HAP-1 (cell line): ENCODE data around the gene KANSL3.
A peak's percentile ranks its signal among the peaks of the same experiment; 100 is the strongest.
"Not testable (repeated sequence)": the region's sequence is repeated elsewhere in the genome, so short reads cannot be mapped to it uniquely, and the experiment has no call there.

ENCODE experiments used
- DNase-seq, 2 experiments: peaks; one replicate each; pipeline ENCODE4 v3.0.0-alpha.2; 2016 to 2020; ENCODE audit warnings: low spot score in 2 of 2
- H3K27me3 ChIP-seq: fragments of 250-450 bp; sonication (Bioruptor Pico); 2 replicates; pipeline ENCODE4 v1.5.1; 2020; ENCODE audit warnings: low read depth, mild to moderate bottlenecking, moderate library complexity
- H3K36me3 ChIP-seq: fragments of 250-450 bp; sonication (Bioruptor Pico); replicated peaks from 2 replicates; pipeline ENCODE4 v1.5.1; 2020; ENCODE audit warnings: mild to moderate bottlenecking
- H3K4me1 ChIP-seq: fragments of 250-450 bp; sonication (Bioruptor Pico); 2 replicates; pipeline ENCODE4 v1.5.1; 2020; ENCODE audit warnings: mild to moderate bottlenecking
- H3K4me3 ChIP-seq: fragments of 250-450 bp; sonication (Bioruptor Pico); 2 replicates; pipeline ENCODE4 v1.5.1; 2020; ENCODE audit warnings: mild to moderate bottlenecking, moderate library complexity
- H3K9me3 ChIP-seq: fragments of 250-450 bp; sonication (Bioruptor Pico); 2 replicates; pipeline ENCODE4 v1.5.1; 2020; ENCODE audit warnings: mild to moderate bottlenecking, moderate library complexity
- in situ Hi-C: fragments of 300-500 bp; cut with MboI; formaldehyde crosslinking; loops from 3 replicates; pipeline ENCODE4 v1.14.3; 2020; ENCODE audit warnings: low sequenced_read_pairs, inconsistent platforms, mixed read lengths

Gene KANSL3

DNA sequence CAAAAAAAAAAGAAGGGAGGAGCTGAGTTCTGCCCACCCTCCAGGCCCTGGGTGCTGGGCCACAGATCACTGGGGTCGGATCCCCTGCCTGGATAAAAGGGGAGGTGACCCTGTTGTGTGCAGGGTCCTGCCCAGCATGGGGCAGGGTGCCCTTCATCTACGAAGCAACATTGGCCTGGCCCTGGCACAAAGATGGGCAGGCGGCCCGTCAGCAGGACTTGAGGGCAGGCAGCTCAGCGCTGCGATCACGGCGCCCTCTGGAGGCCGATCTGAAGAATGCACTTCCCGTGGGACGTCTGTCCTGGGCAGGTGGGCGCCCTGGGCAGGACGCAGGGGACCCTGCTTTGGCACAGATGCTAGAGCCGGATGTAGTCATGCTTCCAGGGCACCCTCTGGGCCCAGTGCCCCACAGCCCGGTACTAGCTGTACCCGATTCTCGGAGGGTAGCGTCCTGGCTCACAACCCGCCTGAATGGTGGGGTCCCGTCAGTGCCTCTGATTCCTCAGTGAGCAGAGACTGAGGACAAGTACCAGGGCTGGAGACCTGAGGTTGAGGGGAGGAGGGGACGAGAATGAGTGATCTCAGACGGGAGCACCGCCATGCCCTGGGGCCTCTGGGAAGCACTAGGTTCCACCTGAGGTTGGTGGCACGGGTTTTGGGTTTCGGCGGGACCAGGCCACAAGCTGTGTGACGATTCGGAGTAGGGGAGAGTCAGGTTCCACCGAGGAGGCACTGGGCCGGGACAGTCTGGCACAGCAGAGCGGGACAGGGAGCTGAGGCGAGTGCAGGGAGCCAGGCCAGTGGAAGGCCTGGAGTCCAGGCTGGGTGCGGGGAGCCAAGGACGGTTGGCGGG is 83.6 kb downstream of the KANSL3 start:
- H3K27me3 ChIP-seq, result no peaks in the 10 kb centered on the region
- no peak overlapping the region for H3K4me3 ChIP-seq
- H3K9me3 ChIP-seq, result no peaks in the 10 kb centered on the region
- peak; percentile 36 to 77 for DNase-seq
- H3K4me1 ChIP-seq, result no peaks in the 10 kb centered on the region
- in situ Hi-C loops, result no loop called here
- no peaks in the 10 kb centered on the region for H3K36me3 ChIP-seq

DNA sequence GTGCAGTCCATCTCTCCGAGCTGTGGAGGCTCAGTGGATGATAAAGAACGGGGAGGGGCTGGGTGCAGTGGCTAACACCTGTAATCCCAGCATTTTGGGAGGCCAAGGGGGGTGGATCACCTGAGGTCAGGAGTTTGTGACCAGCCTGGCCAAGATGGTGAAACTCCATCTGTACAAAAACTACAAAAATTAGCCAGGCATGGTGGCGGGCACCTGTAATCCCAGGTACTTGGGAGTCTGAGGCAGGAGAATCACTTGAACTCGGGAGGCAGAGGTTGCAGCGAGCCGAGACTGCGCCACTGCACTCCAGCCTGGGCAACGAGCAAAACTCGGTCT is 84.2 kb downstream of the KANSL3 start:
- DNase-seq, H3K36me3 ChIP-seq, in situ Hi-C loops, H3K4me1 ChIP-seq, H3K9me3 ChIP-seq, H3K4me3 ChIP-seq, H3K27me3 ChIP-seq: not testable (repeated sequence)

DNA sequence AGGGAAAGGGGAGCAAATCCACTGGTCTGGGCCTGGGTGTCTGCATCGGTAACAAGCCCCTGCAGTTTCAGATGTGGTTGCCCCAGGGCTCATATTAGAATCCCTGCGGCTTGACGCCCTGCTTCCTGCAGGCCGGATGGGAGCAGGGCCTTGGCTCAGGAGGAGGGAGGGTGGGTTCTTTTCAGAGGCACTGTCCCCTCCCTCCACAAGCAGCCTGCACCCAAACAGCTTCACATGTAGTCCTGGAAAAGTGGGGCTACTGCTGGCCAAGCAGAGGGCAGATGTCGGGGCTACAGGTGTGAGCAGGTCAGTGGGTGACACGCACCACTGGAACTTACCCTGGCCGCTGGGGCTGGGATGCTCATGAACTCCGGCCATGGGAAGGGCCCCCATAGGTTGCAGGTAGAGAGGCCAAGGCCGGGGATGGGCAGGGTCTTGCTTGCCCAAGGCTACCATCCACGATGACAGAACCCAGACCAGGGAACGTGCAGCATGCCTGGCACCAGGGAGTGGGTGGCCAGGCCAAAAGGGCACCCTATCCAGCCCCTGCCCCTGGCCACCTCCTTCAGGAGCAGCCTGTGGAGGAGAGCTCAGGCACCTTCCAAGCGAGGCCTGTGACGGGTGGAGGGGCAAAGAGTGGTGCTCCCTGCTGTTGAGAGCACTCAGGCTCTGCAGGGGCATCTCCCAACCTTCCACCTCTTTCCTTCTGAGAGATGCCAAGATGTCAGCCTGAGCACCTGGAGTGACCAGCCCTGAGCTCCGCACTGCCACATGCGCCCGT is 84.7 kb downstream of the KANSL3 start:
- H3K4me1 ChIP-seq, result no peaks in the 10 kb centered on the region
- no peaks in the 10 kb centered on the region for H3K27me3 ChIP-seq
- H3K9me3 ChIP-seq, result no peaks in the 10 kb centered on the region
- in situ Hi-C loops, result no loop called here
- H3K4me3 ChIP-seq, result no peak overlapping the region
- no peak for DNase-seq
- H3K36me3 ChIP-seq, result no peaks in the 10 kb centered on the region

DNA sequence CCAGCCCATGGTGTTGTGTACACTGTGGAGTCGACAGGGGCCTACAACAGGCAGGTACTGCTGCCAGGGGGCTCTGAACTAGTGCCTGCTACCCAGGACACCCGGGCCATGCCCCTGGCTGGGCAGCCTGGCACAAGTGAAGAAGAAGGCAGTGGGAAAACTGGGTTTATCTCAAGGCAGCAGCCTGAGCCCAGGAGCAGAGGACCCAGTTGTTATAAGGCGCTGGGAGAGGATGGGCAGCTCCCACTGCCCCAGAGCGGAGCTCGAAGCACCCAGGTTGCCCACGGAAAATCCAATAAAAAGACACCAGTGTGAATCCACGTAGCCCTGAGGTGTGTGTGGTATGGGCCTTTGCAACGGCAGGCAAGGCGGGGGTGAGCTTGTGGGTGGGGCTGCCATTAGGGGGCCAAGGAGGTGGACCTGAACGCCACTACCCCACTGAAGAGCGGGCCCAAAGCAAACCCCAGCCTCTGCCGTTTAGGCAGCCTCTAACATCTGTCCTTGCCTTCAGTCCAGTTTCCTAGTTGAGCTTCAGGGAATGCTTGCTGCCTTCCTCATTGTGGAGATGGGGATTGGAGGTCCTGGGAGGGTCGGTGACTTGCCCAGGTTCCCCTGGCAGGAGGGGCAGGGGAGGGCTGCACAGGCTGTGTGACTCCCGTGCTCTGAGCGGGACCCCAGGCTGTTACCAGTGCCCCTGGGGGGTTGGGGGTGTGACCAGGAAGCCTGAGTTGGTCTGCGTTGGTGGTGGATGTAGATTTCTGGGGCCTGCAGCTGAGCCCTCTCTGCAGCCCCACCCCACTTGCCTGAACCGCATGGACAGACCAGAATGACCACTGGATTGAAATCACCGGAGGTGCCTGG is 85.6 kb downstream of the KANSL3 start:
- no peaks in the 10 kb centered on the region for H3K36me3 ChIP-seq
- DNase-seq, result no peak
- in situ Hi-C loops, result no loop called here
- no peaks in the 10 kb centered on the region for H3K9me3 ChIP-seq
- H3K4me1 ChIP-seq, result peaks cover 7% of the 10 kb centered on the region
- no peak overlapping the region for H3K4me3 ChIP-seq
- H3K27me3 ChIP-seq, result no peaks in the 10 kb centered on the region

DNA sequence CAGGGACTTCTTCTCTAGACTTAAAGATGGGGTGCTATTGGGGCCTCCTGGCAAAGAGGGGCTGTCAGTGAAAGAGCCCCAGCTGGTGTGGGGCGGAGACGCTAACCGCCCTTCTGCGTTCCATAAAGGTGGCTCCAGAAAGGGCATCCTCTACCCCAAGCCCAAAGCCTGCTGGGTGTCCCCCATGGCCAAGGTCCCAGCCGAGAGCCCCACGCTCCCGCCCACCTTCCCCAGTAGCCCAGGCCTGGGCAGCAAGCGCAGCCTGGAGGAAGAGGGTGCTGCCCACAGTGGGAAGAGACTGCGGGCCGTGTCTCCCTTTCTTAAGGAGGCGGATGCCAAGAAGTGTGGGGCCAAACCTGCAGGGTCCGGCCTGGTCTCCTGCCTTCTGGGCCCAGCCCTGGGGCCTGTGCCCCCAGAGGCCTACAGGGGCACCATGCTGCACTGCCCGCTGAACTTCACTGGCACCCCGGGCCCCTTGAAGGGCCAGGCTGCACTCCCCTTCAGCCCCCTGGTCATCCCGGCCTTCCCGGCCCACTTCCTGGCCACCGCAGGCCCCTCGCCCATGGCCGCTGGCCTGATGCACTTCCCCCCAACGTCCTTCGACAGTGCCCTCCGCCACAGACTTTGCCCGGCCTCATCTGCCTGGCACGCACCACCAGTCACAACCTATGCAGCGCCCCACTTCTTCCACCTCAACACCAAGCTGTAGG is 86.4 kb downstream of the KANSL3 start:
- Histone ChIP-seq H3K4me3 (no peak overlapping the region), H3K36me3 (no peaks in the 10 kb centered on the region), H3K27me3 (no peaks in the 10 kb centered on the region), H3K9me3 (no peaks in the 10 kb centered on the region), H3K4me1 (peaks cover 11% of the 10 kb centered on the region)
- DNase-seq, result no peak
- in situ Hi-C loops, result no loop called here

DNA sequence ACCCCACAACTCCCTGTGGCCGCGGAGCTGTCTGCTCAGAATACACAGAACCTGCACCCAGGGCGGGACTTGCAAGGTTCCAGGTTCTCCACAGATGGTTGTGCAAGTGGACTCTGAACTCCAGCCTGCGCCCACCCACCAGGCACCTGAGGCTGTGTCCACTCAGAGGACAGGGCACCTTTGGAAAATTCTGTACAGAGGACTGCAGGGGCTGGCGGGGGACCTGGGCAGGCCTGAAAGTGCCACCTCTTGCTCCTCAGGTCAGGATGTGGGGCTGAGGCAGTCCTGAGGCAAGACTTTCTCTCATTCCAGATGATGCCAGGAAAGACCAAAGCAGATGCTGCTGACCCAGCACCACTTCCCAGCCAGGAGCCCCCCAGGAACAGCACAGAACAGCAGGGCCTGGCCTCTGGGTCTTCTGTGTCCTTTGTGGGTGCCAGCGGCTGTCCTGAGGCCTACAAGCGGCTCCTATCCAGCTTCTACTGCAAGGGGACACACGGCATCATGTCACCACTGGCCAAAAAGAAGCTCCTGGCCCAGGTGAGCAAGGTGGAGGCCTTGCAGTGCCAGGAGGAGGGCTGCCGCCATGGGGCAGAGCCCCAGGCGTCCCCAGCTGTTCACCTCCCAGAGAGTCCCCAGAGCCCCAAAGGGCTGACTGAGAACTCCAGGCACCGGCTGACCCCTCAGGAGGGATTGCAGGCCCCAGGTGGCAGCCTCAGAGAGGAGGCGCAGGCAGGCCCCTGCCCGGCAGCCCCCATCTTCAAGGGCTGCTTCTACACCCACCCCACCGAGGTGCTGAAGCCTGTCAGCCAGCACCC is 87.1 kb downstream of the KANSL3 start:
- Histone ChIP-seq H3K4me1 (peaks cover 11% of the 10 kb centered on the region), H3K27me3 (no peaks in the 10 kb centered on the region), H3K36me3 (no peaks in the 10 kb centered on the region), H3K9me3 (no peaks in the 10 kb centered on the region; the same call in 1 of the 2 replicates), H3K4me3 (no peak overlapping the region)
- in situ Hi-C loops, result no loop called here
- DNase-seq, result no peak

DNA sequence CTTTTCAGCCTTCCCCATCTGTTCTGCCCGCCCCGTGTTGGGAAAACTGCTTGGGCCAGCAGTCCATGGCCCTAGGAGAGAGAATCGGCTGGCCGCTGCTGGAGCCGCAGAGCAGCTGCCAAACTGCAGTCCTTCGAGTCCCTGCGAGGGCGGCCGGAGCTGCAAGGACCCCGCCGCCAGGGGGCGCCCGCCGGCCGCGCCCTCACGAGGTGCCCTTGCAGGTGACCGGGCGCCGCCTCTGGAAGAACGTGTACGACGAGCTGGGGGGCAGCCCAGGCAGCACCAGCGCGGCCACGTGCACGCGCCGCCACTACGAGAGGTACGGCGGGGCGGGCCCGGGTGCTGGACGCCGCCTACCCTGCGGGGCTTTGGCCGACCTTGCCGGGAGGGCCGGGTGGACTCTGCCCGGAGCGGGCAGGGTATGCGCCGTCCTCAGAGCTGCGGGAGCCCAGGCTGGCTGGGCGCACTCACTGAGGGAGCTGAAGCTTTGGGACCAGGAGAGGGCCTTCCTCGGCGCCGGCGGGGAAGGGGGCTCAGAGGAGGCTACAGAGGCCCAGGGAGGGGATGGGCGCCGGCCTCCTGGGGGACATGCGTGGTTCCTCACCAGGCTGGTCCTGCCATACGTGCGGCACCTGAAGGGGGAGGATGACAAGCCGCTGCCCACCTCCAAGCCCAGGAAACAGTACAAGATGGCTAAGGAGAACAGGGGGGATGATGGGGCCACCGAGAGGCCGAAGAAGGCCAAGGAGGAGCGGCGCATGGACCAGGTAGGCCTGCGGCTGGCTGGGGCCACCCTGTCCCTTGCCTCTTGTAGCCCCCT is 87.9 kb downstream of the KANSL3 start:
- Histone ChIP-seq H3K9me3 (no peaks in the 10 kb centered on the region; the same call in 1 of the 2 replicates), H3K36me3 (no peaks in the 10 kb centered on the region), H3K4me3 (no peak overlapping the region), H3K4me1 (peaks cover 11% of the 10 kb centered on the region), H3K27me3 (no peaks in the 10 kb centered on the region)
- in situ Hi-C loops, result no loop called here
- no peak for DNase-seq

DNA sequence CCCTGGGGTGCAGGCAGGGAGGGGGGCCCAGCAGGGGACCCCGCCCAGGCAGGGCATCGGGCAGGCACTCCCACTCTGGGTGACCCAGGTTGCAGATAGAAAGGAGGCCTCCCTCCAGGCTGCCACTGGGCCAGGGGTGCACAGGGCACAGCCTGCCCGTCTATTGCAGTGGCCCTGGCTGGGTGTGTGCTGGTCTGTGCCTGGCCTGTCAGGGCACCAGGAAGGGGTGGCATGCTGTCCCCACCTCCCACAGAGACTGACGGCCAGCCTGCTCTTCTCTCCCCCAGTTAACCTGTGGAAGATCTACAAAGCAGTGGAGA is 88.7 kb downstream of the KANSL3 start:
- H3K36me3 ChIP-seq, result no peaks in the 10 kb centered on the region
- no peak for DNase-seq
- peaks cover 11% of the 10 kb centered on the region for H3K4me1 ChIP-seq
- no peaks in the 10 kb centered on the region for H3K27me3 ChIP-seq
- H3K4me3 ChIP-seq, result no peak overlapping the region
- in situ Hi-C loops, result no loop called here
- H3K9me3 ChIP-seq, result no peaks in the 10 kb centered on the region; the same call in 1 of the 2 replicates

DNA sequence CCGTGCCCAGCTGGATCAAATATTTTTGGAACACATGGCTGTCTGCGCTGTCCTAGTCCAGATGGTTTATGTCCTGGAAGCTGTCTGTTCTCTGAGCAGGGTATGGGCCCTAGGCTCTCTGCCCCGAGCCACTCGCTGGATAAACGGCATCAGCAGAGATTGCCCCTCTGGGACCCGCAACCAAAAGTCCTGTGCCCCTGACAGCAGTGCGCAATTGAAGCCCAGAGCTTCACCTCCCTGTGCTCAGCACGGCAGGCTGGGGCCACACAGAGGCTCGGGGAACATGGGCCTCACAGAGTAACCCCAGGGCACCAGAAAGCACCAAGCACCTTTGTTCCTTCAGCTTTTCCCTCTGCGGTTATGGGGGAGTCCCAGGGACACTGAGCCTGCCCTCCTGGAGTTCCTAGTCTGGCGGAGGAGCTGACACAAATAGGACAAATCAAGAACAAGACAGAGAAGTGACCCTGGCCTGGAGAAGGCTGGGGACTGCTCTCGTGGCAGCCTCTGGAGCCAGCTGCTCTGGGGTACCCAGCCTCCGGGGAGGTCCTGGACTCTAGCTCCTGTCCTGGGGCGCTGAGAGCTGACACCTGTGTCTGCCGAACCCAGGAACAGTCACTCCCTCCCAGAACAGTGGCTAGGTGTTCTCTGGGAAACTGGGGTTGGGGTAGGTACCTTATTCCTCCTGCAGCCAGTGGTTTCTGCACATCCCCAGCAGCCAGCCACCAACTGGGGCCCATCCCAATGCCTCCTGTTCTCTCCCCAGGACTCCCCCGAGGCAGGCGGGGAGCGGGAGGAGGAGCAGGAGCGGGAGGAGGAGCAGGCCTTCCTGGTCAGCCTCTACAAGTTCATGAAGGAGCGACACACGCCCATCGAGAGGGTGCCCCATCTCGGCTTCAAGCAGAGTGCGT is 89.3 kb downstream of the KANSL3 start:
- no peak for DNase-seq
- no peak overlapping the region for H3K4me3 ChIP-seq
- H3K4me1 ChIP-seq, result peaks cover 11% of the 10 kb centered on the region
- no peaks in the 10 kb centered on the region for H3K27me3 ChIP-seq
- H3K9me3 ChIP-seq, result no peaks in the 10 kb centered on the region; the same call in 1 of the 2 replicates
- in situ Hi-C loops, result no loop called here
- H3K36me3 ChIP-seq, result no peaks in the 10 kb centered on the region

DNA sequence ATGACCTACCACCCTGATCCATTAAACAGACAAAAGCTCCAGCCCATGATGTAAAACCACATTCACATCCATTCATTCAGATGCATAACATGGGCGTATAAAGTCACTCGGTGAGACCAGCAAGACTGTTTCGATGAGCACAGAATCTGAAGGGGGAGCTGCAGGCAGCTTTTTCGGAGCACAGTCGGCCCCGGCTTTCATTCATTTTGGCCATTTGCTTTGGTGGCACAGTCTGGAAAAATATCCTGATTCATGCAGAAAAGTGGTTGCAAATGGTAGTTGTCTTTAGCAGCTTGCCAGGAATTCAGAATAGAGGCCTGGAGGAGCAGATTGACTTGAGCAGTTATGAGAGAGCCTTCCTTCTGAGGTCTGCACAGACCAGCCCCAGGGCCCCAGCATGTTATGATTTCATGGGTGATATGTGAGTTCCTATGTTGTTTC is 90.4 kb downstream of the KANSL3 start:
- Histone ChIP-seq H3K36me3 (no peaks in the 10 kb centered on the region), H3K4me3 (no peak overlapping the region), H3K9me3 (no peaks in the 10 kb centered on the region; the same call in 1 of the 2 replicates), H3K4me1 (peaks cover 11% of the 10 kb centered on the region), H3K27me3 (no peaks in the 10 kb centered on the region)
- DNase-seq, result peak; percentile 67 to 74
- in situ Hi-C loops, result no loop called here

DNA sequence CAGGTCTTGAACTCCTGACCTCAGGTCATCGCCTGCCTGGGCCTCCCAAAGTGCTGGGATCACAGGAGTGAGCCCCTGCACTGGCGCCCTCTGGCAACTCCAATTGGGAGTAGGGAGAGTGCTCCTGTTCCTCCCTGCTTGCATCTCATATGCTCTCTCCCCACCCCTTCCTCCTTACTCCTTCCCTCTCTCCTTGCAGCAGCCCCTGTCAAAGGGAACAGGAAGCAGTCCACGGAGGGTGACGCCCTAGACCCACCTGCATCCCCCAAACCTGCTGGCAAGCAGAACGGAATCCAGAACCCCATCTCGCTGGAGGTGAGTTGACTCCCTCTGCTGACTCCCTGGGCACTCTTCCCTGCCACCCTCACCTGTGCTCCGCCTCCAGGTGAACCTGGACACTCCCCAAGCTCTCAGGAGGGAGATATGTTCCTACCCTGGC is 90.9 kb downstream of the KANSL3 start:
- peaks cover 11% of the 10 kb centered on the region for H3K4me1 ChIP-seq
- no peaks in the 10 kb centered on the region; the same call in 1 of the 2 replicates for H3K9me3 ChIP-seq
- H3K27me3 ChIP-seq, result no peaks in the 10 kb centered on the region
- DNase-seq, result no peak
- H3K36me3 ChIP-seq, result no peaks in the 10 kb centered on the region
- H3K4me3 ChIP-seq, result no peak overlapping the region
- in situ Hi-C loops, result no loop called here
